Right atrium auricular region (tissue), 2 donors: ENCODE data around the gene DTX4. TPM values are rescaled to one million over a fixed set of nuclear protein-coding genes. Genes with fewer than 3 reads are reported as not detected.

Experiments
- DNase-seq: peaks from one replicate; pipeline ENCODE4 v3.0.0-alpha.2; 2019; ENCODE audit warnings: low spot score
- H3K27ac ChIP-seq, 2 donors: fragments of 200-600 bp; sonication (generic); 1 replicate in 1 of 2; 2 replicates in 1 of 2; pipeline ENCODE4 v1.5.1; 2016 to 2019
- H3K27me3 ChIP-seq, 2 donors: fragments of 200-600 bp; sonication (generic); one replicate each; pipeline versions ENCODE4 v1.5.1 to v1.6.0; 2017 to 2019
- H3K36me3 ChIP-seq: fragments of 200-600 bp; sonication (generic); one replicate; pipeline ENCODE4 v1.5.1; 2016
- H3K4me1 ChIP-seq, 2 donors: fragments of 200-600 bp; sonication (generic); one replicate each; pipeline versions ENCODE4 v1.5.1 to v1.6.0; 2017 to 2019
- H3K4me3 ChIP-seq, 2 donors: fragments of 200-600 bp; sonication (generic); 1 replicate in 1 of 2; 2 replicates in 1 of 2; pipeline ENCODE4 v1.5.1; 2017 to 2019; ENCODE audit warnings: mild to moderate bottlenecking in 1 of 2, moderate library complexity in 1 of 2
- H3K9me3 ChIP-seq, 2 donors: fragments of 200-600 bp; sonication (generic); one replicate each; pipeline ENCODE4 v1.5.1; 2019
- total RNA-seq, 2 donors: library from RNA; depleted of rRNA; stranded (reverse); fragments of >200 nt; gene quantifications; one replicate each; pipeline ENCODE4 v1.1.0, GENCODE V29; 2016
- TF ChIP-seq, protein P1 (sequence below), 2 donors: fragments of 200-600 bp; sonication (generic); IDR thresholded peaks; one replicate each; pipeline ENCODE4 v1.5.1; 2019; ENCODE audit warnings: antibody characterized with exemption in 2 of 2

Gene DTX4
- total RNA-seq, 2 donors from 2014 or later, result 1.0 to 2.1 TPM

- Histone ChIP-seq H3K36me3 (no peaks in the 10 kb centered on the region), H3K27me3 (no peaks in the 10 kb centered on the region), H3K27ac (peak overlapping the region in 1 of 2 donors; percentile 29), H3K9me3 (no peaks in the 10 kb centered on the region), H3K4me3 (no peak overlapping the region), H3K4me1 (peaks cover 0 to 29% of the 10 kb centered on the region in 2 donors)
- no peak for DNase-seq
- TF ChIP-seq, protein P1, sequence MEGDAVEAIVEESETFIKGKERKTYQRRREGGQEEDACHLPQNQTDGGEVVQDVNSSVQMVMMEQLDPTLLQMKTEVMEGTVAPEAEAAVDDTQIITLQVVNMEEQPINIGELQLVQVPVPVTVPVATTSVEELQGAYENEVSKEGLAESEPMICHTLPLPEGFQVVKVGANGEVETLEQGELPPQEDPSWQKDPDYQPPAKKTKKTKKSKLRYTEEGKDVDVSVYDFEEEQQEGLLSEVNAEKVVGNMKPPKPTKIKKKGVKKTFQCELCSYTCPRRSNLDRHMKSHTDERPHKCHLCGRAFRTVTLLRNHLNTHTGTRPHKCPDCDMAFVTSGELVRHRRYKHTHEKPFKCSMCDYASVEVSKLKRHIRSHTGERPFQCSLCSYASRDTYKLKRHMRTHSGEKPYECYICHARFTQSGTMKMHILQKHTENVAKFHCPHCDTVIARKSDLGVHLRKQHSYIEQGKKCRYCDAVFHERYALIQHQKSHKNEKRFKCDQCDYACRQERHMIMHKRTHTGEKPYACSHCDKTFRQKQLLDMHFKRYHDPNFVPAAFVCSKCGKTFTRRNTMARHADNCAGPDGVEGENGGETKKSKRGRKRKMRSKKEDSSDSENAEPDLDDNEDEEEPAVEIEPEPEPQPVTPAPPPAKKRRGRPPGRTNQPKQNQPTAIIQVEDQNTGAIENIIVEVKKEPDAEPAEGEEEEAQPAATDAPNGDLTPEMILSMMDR (IDR thresholded peaks at IDR 0.05), result peak; percentile 25 to 56
Measured at GRCh38 chr11:59186130-59186594, 14.2 kb downstream of the DTX4 start.

DNA sequence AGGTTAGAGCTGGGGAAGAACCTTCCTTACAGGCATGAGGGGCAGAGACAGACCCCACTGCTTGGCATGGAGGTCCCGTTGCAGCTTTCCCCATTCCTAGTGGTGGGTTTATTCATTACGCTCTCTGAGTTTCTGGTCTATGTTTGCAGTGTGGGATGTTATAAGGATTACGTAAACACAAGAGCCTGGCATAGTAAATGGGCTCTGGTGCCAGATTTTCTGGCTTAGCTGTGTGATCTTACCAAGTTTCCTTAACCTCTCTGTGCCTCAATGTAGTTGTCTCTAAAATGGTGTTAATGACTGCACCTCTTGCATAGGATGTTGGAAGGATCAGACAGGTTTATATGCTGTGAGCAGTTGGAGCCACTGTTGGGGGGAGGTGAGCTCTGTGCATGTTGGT, 15.1 kb downstream of the DTX4 start:
- peak overlapping the region in 1 of 2 donors; percentile 29 for H3K27ac ChIP-seq
- H3K36me3 ChIP-seq, result no peaks in the 10 kb centered on the region
- H3K27me3 ChIP-seq, result no peaks in the 10 kb centered on the region
- no peak overlapping the region for H3K4me3 ChIP-seq
- DNase-seq, result no peak
- TF ChIP-seq, protein P1 (IDR thresholded peaks at IDR 0.05), result no peak
- peaks cover 0 to 29% of the 10 kb centered on the region in 2 donors for H3K4me1 ChIP-seq
- H3K9me3 ChIP-seq, result no peaks in the 10 kb centered on the region

GRCh38 chr11:59187587-59187986, 15.7 kb downstream of the DTX4 start:
- DNase-seq, result peak; percentile 86
- no peaks in the 10 kb centered on the region for H3K27me3 ChIP-seq
- no peak overlapping the region for H3K4me3 ChIP-seq
- H3K4me1 ChIP-seq, result peaks cover 0 to 29% of the 10 kb centered on the region in 2 donors
- no peaks in the 10 kb centered on the region for H3K36me3 ChIP-seq
- H3K27ac ChIP-seq, result peak overlapping the region in 1 of 2 donors; percentile 29
- H3K9me3 ChIP-seq, result no peaks in the 10 kb centered on the region
- TF ChIP-seq, protein P1 (IDR thresholded peaks at IDR 0.05), result no peak

DNA sequence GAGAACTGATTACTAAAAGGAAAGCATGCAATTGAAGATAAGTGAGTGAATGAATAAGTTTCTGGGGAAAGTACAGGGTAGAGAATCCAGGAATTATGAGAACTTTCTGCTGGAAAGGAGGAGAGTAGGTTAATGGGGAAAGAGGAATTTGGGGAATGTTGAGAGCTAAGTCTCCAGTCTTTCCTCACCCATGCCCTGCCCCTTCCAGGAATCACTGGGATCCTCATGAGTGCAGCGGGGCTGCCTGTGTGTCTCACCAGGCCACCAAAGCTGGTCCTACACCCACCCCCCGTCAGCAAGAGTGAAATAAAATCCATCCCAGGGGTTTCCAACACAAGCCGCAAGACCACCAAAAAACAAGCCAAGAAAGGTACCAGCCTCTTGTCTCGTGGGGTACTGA, 17.0 kb downstream of the DTX4 start:
- TF ChIP-seq, protein P1 (IDR thresholded peaks at IDR 0.05), result no peak
- DNase-seq, result no peak
- Histone ChIP-seq H3K27ac (no peak overlapping the region), H3K36me3 (no peaks in the 10 kb centered on the region), H3K4me3 (no peak overlapping the region), H3K4me1 (peaks cover 0 to 29% of the 10 kb centered on the region in 2 donors), H3K27me3 (no peaks in the 10 kb centered on the region), H3K9me3 (no peaks in the 10 kb centered on the region)

DNA sequence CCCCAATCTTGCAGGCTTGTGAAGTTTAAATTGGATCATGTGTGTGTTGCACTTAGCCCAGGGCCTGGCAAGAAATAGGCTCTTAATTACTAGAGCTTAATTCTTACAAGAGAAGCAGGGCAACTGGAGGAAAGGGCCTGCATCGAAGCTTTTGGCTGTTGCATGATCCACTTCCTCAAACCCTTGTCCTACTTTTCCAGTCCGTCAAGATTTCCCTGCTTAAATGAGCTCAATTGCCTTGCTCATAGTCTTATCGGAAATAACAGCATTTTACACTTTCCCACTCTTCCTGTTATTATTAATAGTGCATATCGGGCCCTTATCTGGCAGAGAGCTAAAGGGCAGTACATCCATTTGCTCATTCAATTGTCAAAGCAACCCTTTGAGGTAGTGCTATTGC, 18.1 kb downstream of the DTX4 start:
- Histone ChIP-seq H3K27me3 (no peaks in the 10 kb centered on the region), H3K9me3 (no peaks in the 10 kb centered on the region), H3K27ac (no peak overlapping the region), H3K4me3 (no peak overlapping the region), H3K4me1 (peaks cover 0 to 29% of the 10 kb centered on the region in 2 donors), H3K36me3 (no peaks in the 10 kb centered on the region)
- no peak for DNase-seq
- TF ChIP-seq, protein P1 (IDR thresholded peaks at IDR 0.05), result no peak

DNA sequence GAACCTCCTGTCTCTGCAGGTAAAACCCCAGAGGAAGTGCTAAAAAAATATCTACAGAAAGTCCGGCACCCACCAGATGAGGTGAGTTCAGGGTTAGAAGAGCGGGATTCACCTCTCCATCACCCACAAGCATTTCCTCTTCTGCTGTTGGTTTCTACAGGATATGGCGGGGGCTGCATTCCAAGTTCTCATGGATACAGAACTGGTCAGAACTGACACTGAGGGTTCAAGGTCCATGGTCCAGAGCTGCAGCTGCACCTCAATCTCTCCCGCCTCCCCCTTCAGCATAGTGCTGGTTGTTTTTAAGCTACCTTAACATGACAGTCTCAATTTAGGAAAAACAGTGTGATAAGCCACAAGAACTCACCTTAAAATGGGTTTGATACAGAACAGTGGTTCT, 19.2 kb downstream of the DTX4 start:
- no peak overlapping the region for H3K27ac ChIP-seq
- no peak for DNase-seq
- H3K36me3 ChIP-seq, result no peaks in the 10 kb centered on the region
- H3K9me3 ChIP-seq, result no peaks in the 10 kb centered on the region
- H3K27me3 ChIP-seq, result no peaks in the 10 kb centered on the region
- TF ChIP-seq, protein P1 (IDR thresholded peaks at IDR 0.05), result no peak
- H3K4me3 ChIP-seq, result no peak overlapping the region
- H3K4me1 ChIP-seq, result peaks cover 0 to 19% of the 10 kb centered on the region in 2 donors
